Osteoblast (primary cell): Measurements from ENCODE around the gene NPLOC4. TPM values are rescaled to one million over a fixed set of nuclear protein-coding genes. Genes with fewer than 3 reads are reported as not detected.
"Not testable (repeated sequence)": the region's sequence is repeated elsewhere in the genome, so short reads cannot be mapped to it uniquely, and the experiment has no call there.

ENCODE experiments used
- DNase-seq: peaks from one replicate; pipeline ENCODE4 v3.0.0; 2011; ENCODE audit warnings: low spot score, mixed read lengths; ENCODE audit not compliant: insufficient read length; ENCODE audit errors: missing footprints
- H2AFZ ChIP-seq: 2 replicates; pipeline ENCODE4 v1.6.0; 2011; ENCODE audit warnings: mild to moderate bottlenecking, low read length
- H3K27ac ChIP-seq: 2 replicates; pipeline ENCODE4 v1.5.1; 2011; ENCODE audit warnings: mild to moderate bottlenecking, low read depth, low read length, moderate library complexity
- H3K27me3 ChIP-seq: 2 replicates; pipeline ENCODE4 v1.6.0; 2012; ENCODE audit warnings: mild to moderate bottlenecking, control low read depth, inconsistent platforms, low read length, moderate library complexity; ENCODE audit not compliant: insufficient read depth
- H3K36me3 ChIP-seq: 2 replicates; pipeline ENCODE4 v1.5.1; 2011; ENCODE audit warnings: mild to moderate bottlenecking, low read length, control low read depth, moderate library complexity; ENCODE audit not compliant: insufficient read depth
- H3K4me1 ChIP-seq: 2 replicates; pipeline ENCODE4 v1.5.1; 2011; ENCODE audit warnings: mild to moderate bottlenecking, low read length, control low read depth, moderate library complexity; ENCODE audit not compliant: insufficient read depth
- H3K4me2 ChIP-seq: 2 replicates; pipeline ENCODE4 v1.6.0; 2011; ENCODE audit warnings: mild to moderate bottlenecking, low read length; ENCODE audit not compliant: insufficient read depth
- H3K4me3 ChIP-seq: fragments of 200-600 bp; sonication (generic); 3 replicates; pipeline ENCODE4 v1.5.1; 2012; ENCODE audit warnings: mild to moderate bottlenecking, low read length, inconsistent platforms; ENCODE audit not compliant: insufficient read depth
- H3K79me2 ChIP-seq: 2 replicates; pipeline ENCODE4 v1.6.0; 2012; ENCODE audit warnings: mild to moderate bottlenecking, low read length, control low read depth, inconsistent platforms; ENCODE audit not compliant: insufficient read depth
- H3K9me3 ChIP-seq: 2 replicates; pipeline ENCODE4 v1.5.1; 2011; ENCODE audit warnings: low read depth, low read length, control low read depth
- H4K20me1 ChIP-seq: 2 replicates; pipeline ENCODE4 v1.6.0; 2012; ENCODE audit warnings: mild to moderate bottlenecking, low read length, control low read depth; ENCODE audit not compliant: insufficient read depth
- total RNA-seq: library from RNA; depleted of rRNA; stranded (reverse); fragments of >200 nt; gene quantifications from 2 replicates; pipeline ENCODE4 v1.2.3, GENCODE V29; 2012
- TF ChIP-seq, protein P1 (sequence below): IDR thresholded peaks from 2 replicates; pipeline ENCODE4 v1.5.1; 2011; ENCODE audit warnings: mild to moderate bottlenecking, low read depth, low read length, moderate library complexity; ENCODE audit errors: extremely low read depth

NPLOC4 gene
- total RNA-seq, 1 donor, result 118 TPM

- Histone ChIP-seq H3K4me3 (no peak overlapping the region), H3K27me3 (no peaks in the 10 kb centered on the region), H3K4me2 (no peak overlapping the region), H2AFZ (no peak overlapping the region), H3K4me1 (peaks cover 2% of the 10 kb centered on the region), H3K27ac (no peak overlapping the region), H3K79me2 (peaks cover 23% of the 10 kb centered on the region), H3K36me3 (peaks cover 81% of the 10 kb centered on the region), H3K9me3 (no peaks in the 10 kb centered on the region), H4K20me1 (peaks cover 2% of the 10 kb centered on the region)
- TF ChIP-seq, protein P1, sequence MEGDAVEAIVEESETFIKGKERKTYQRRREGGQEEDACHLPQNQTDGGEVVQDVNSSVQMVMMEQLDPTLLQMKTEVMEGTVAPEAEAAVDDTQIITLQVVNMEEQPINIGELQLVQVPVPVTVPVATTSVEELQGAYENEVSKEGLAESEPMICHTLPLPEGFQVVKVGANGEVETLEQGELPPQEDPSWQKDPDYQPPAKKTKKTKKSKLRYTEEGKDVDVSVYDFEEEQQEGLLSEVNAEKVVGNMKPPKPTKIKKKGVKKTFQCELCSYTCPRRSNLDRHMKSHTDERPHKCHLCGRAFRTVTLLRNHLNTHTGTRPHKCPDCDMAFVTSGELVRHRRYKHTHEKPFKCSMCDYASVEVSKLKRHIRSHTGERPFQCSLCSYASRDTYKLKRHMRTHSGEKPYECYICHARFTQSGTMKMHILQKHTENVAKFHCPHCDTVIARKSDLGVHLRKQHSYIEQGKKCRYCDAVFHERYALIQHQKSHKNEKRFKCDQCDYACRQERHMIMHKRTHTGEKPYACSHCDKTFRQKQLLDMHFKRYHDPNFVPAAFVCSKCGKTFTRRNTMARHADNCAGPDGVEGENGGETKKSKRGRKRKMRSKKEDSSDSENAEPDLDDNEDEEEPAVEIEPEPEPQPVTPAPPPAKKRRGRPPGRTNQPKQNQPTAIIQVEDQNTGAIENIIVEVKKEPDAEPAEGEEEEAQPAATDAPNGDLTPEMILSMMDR, result no peak
- no peak for DNase-seq
Measured at GRCh38 chr17:81589612-81590011, 47.3 kb downstream of the NPLOC4 start.

GRCh38 chr17:81586096-81586495 is 50.8 kb downstream of the NPLOC4 start:
- Histone ChIP-seq H3K4me3 (no peak overlapping the region), H3K4me1 (peaks cover 32% of the 10 kb centered on the region), H3K79me2 (peaks cover 16% of the 10 kb centered on the region), H3K9me3 (no peaks in the 10 kb centered on the region), H3K4me2 (no peak overlapping the region), H3K27me3 (no peaks in the 10 kb centered on the region), H3K27ac (no peak overlapping the region), H2AFZ (no peak overlapping the region), H3K36me3 (peaks cover 70% of the 10 kb centered on the region), H4K20me1 (no peaks in the 10 kb centered on the region)
- TF ChIP-seq, protein P1, result no peak
- no peak for DNase-seq

DNA sequence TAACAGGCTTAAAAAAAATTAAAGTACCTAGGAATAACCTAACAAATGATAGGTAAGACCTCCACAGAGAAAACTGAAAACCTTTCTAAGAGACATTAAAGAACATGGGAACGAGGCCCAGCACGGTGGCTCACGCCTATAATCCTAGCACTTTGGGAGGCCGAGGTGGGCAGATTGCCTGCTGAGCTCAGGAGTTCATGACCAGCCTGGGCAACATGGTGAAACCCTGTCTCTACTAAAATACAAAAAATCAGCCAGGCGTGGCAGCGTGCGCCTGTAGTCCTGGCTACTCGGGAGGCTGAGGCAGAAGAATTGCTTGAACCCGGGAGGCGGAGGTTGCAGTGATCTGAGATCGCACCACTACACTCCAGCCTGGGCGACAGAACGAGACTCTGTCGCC is 52.1 kb downstream of the NPLOC4 start:
- not testable (repeated sequence) for H3K4me2 ChIP-seq, H4K20me1 ChIP-seq, H3K9me3 ChIP-seq, H2AFZ ChIP-seq, H3K4me3 ChIP-seq, DNase-seq, H3K27me3 ChIP-seq, H3K27ac ChIP-seq
- H3K4me1 ChIP-seq, result peaks cover 39% of the 10 kb centered on the region
- peaks cover 59% of the 10 kb centered on the region for H3K36me3 ChIP-seq
- H3K79me2 ChIP-seq, result peaks cover 21% of the 10 kb centered on the region

DNA sequence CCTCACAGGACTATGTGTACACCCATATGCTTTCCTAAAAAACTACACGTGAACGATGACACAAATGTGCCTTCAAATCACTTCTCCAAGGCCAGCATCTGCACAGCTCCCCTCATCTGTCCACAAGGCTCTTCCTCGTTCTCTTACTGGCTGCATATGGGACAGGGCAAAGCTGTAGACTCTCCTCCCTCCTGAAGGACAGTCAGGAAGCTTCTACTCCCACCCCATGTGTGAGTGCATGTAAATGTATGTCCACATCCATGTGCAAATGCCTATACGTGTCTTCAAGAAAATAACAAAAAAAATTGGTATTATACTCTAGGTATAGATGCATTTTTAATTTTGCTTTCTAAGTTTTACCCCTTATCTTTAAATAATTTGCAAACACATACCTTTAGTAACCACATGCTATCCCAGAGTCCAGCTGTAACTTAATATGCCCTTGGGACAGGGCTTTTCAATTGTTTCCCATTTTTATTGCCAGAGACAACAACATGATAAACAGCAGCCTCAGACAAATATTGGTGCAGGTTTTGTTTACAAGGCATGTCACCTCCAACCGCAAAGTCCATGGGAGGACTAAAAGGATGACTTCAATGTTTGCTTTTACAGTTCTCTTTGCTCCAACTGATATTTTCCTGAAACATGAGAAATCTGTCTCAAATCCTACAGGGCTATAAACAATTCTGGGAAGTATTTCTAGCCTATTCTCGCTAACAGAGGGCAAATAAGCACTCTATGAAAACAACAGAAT is 53.1 kb downstream of the NPLOC4 start:
- no peaks in the 10 kb centered on the region for H3K27me3 ChIP-seq
- H3K9me3 ChIP-seq, result no peaks in the 10 kb centered on the region
- H3K27ac ChIP-seq, result peak overlapping the region; percentile 75
- peaks cover 56% of the 10 kb centered on the region for H3K36me3 ChIP-seq
- no peak overlapping the region for H3K4me3 ChIP-seq
- no peaks in the 10 kb centered on the region for H4K20me1 ChIP-seq
- TF ChIP-seq, protein P1, result no peak
- no peak overlapping the region for H2AFZ ChIP-seq
- peaks cover 47% of the 10 kb centered on the region for H3K4me1 ChIP-seq
- DNase-seq, result no peak
- H3K79me2 ChIP-seq, result peaks cover 30% of the 10 kb centered on the region
- H3K4me2 ChIP-seq, result no peak overlapping the region
